Activated CD4-positive, alpha-beta memory T cell treated with anti-CD3 and anti-CD28 coated beads for 36 hours (primary cell): ENCODE measurements around the gene TRPV4. TPM values are rescaled to one million over a fixed set of nuclear protein-coding genes. Genes with fewer than 3 reads are reported as not detected.
"Not testable (repeated sequence)": the region's sequence is repeated elsewhere in the genome, so short reads cannot be mapped to it uniquely, and the experiment has no call there.

Experiments used
- CTCF ChIA-PET: fragments of 350-600 bp; sonication (Branson Sonifier 250); formaldehyde crosslinking; loops from one replicate; lab custom pipeline; 2021; ENCODE audit warnings: antibody characterized with exemption, inconsistent platforms; lab: Charles Lee
- POLR2A ChIA-PET: fragments of 350-600 bp; sonication (Branson Sonifier 250); formaldehyde crosslinking; loops from one replicate; lab custom pipeline; 2021; ENCODE audit warnings: antibody characterized with exemption; lab: Charles Lee
- DNase-seq: peaks from one replicate; pipeline ENCODE4 v3.0.0-alpha.2; 2020
- H3K27ac Mint-ChIP-seq: one replicate; pipeline ENCODE4 v1.8.0; 2021; ENCODE audit warnings: mixed read lengths
- H3K27me3 Mint-ChIP-seq: one replicate; pipeline ENCODE4 v1.8.0; 2021; ENCODE audit warnings: mixed read lengths
- H3K36me3 Mint-ChIP-seq: one replicate; pipeline ENCODE4 v1.8.0; 2021; ENCODE audit warnings: mixed read lengths
- H3K4me1 Mint-ChIP-seq: one replicate; pipeline ENCODE4 v1.8.0; 2021; ENCODE audit warnings: low read depth, mixed read lengths
- H3K4me3 Mint-ChIP-seq: one replicate; pipeline ENCODE4 v1.8.0; 2021; ENCODE audit warnings: mild to moderate bottlenecking, mixed read lengths
- H3K9me3 Mint-ChIP-seq: one replicate; pipeline ENCODE4 v1.8.0; 2021; ENCODE audit warnings: mixed read lengths
- intact Hi-C: fragments of 100-400 bp; cut with micrococcal nuclease; formaldehyde crosslinking; loops from one replicate; pipeline ENCODE4 v1.15.1; 2023
- total RNA-seq, 2 experiments: library from RNA; stranded (reverse); gene quantifications; one replicate each; pipeline ENCODE4 v1.2.3, GENCODE V29; 2021

TRPV4 gene
- total RNA-seq, 2 experiments from 2014 or later: not detected

- ChIA-PET POLR2A (no interaction called here), CTCF (interaction anchor here (1.0 to 9.5 kb wide), 5 partner anchors 10 to 72 kb away, joined by 3 to 83 read pairs (median 24); no protein-coding TSS in a partner anchor)
- intact Hi-C loops: no loop called here
- Mint-ChIP-seq H3K36me3 (peaks cover 3% of the 10 kb centered on the region), H3K27me3 (no peaks in the 10 kb centered on the region), H3K4me1 (no peaks in the 10 kb centered on the region), H3K9me3 (no peaks in the 10 kb centered on the region), H3K27ac (no peak overlapping the region), H3K4me3 (no peak overlapping the region)
- DNase-seq: no peak
These were observed 22.2 kb upstream of the TRPV4 start for GRCh38 chr12:109855377-109855776.

- H3K27ac Mint-ChIP-seq, POLR2A ChIA-PET, intact Hi-C loops, H3K4me3 Mint-ChIP-seq, H3K9me3 Mint-ChIP-seq, H3K36me3 Mint-ChIP-seq, H3K4me1 Mint-ChIP-seq, DNase-seq, CTCF ChIA-PET, H3K27me3 Mint-ChIP-seq: not testable (repeated sequence)
These were observed 17.3 kb upstream of the TRPV4 start for GRCh38 chr12:109850518-109850917.

GRCh38 chr12:109847142-109847735 is 14.0 kb upstream of the TRPV4 start:
- ChIA-PET POLR2A (no interaction called here), CTCF (interaction anchor here (0.6 to 7.7 kb wide), 6 partner anchors 10 to 453 kb away, joined by 3 to 92 read pairs (median 8); no protein-coding TSS in a partner anchor)
- no peak overlapping the region for H3K4me3 Mint-ChIP-seq
- peaks cover 3% of the 10 kb centered on the region for H3K36me3 Mint-ChIP-seq
- H3K4me1 Mint-ChIP-seq: peaks cover 4% of the 10 kb centered on the region
- no peaks in the 10 kb centered on the region for H3K9me3 Mint-ChIP-seq
- no peak for DNase-seq
- intact Hi-C loops: no loop called here
- no peak overlapping the region for H3K27ac Mint-ChIP-seq
- H3K27me3 Mint-ChIP-seq: no peaks in the 10 kb centered on the region

- peaks cover 4% of the 10 kb centered on the region for H3K4me1 Mint-ChIP-seq
- peak overlapping the region; percentile 31 for H3K4me3 Mint-ChIP-seq
- ChIA-PET CTCF (interaction anchor here (0.6 to 7.7 kb wide), 61 partner anchors 10 to 957 kb away, joined by 3 to 92 read pairs (median 4); partner anchors contain the start of genes ANKRD13A, GPN3, MMAB and MVK), POLR2A (interaction anchor here (0.6 kb wide), 1 partner anchor 39 kb away, joined by 3 read pairs; no protein-coding TSS in a partner anchor)
- H3K36me3 Mint-ChIP-seq: no peaks in the 10 kb centered on the region
- H3K9me3 Mint-ChIP-seq: no peaks in the 10 kb centered on the region
- no peak overlapping the region for H3K27ac Mint-ChIP-seq
- intact Hi-C loops: loop anchor here (1.0 kb wide), 1 partner anchor 41 kb away; no protein-coding TSS in a partner anchor
- no peaks in the 10 kb centered on the region for H3K27me3 Mint-ChIP-seq
- no peak for DNase-seq
These were observed 12.6 kb upstream of the TRPV4 start for GRCh38 chr12:109845824-109846205.

GRCh38 chr12:109844983-109845823 is 12.0 kb upstream of the TRPV4 start:
- no peak overlapping the region for H3K27ac Mint-ChIP-seq
- H3K4me1 Mint-ChIP-seq: peaks cover 4% of the 10 kb centered on the region
- peak; percentile 93 for DNase-seq
- H3K9me3 Mint-ChIP-seq: no peaks in the 10 kb centered on the region
- ChIA-PET CTCF (interaction anchor here (0.6 to 7.7 kb wide), 65 partner anchors 9 to 956 kb away, joined by 3 to 92 read pairs (median 4); partner anchors contain the start of genes ANKRD13A, GPN3, MMAB and MVK), POLR2A (interaction anchor here (0.6 kb wide), 1 partner anchor 38 kb away, joined by 3 read pairs; no protein-coding TSS in a partner anchor)
- H3K4me3 Mint-ChIP-seq: peak overlapping the region; percentile 31
- H3K27me3 Mint-ChIP-seq: no peaks in the 10 kb centered on the region
- no peaks in the 10 kb centered on the region for H3K36me3 Mint-ChIP-seq
- intact Hi-C loops: loop anchor here (1.0 kb wide), 1 partner anchor 40 kb away; no protein-coding TSS in a partner anchor

GRCh38 chr12:109844091-109844490 is 10.9 kb upstream of the TRPV4 start:
- Mint-ChIP-seq H3K9me3 (no peaks in the 10 kb centered on the region), H3K27me3 (no peaks in the 10 kb centered on the region), H3K4me3 (no peak overlapping the region), H3K36me3 (no peaks in the 10 kb centered on the region), H3K4me1 (peaks cover 4% of the 10 kb centered on the region), H3K27ac (no peak overlapping the region)
- ChIA-PET CTCF (interaction anchor here (0.6 to 7.7 kb wide), 3 partner anchors 13 to 247 kb away, joined by 3 to 92 read pairs (median 83); no protein-coding TSS in a partner anchor), POLR2A (no interaction called here)
- intact Hi-C loops: no loop called here
- DNase-seq: no peak

GRCh38 chr12:109842021-109842420 is 8.8 kb upstream of the TRPV4 start:
- ChIA-PET POLR2A (no interaction called here), CTCF (interaction anchor here (7.2 to 7.7 kb wide), 2 partner anchors 15 to 36 kb away, joined by 83 to 92 read pairs; no protein-coding TSS in a partner anchor)
- no peaks in the 10 kb centered on the region for H3K27me3 Mint-ChIP-seq
- H3K4me3 Mint-ChIP-seq: no peak overlapping the region
- no peaks in the 10 kb centered on the region for H3K36me3 Mint-ChIP-seq
- no peak overlapping the region for H3K27ac Mint-ChIP-seq
- H3K4me1 Mint-ChIP-seq: peaks cover 4% of the 10 kb centered on the region
- DNase-seq: no peak
- intact Hi-C loops: no loop called here
- H3K9me3 Mint-ChIP-seq: no peaks in the 10 kb centered on the region

- ChIA-PET CTCF (interaction anchor here (7.2 to 7.7 kb wide), 2 partner anchors 16 to 35 kb away, joined by 83 to 92 read pairs; no protein-coding TSS in a partner anchor), POLR2A (no interaction called here)
- no peaks in the 10 kb centered on the region for H3K9me3 Mint-ChIP-seq
- no peaks in the 10 kb centered on the region for H3K36me3 Mint-ChIP-seq
- peaks cover 4% of the 10 kb centered on the region for H3K4me1 Mint-ChIP-seq
- H3K27ac Mint-ChIP-seq: no peak overlapping the region
- intact Hi-C loops: no loop called here
- H3K4me3 Mint-ChIP-seq: no peak overlapping the region
- H3K27me3 Mint-ChIP-seq: no peaks in the 10 kb centered on the region
- no peak for DNase-seq
These were observed 8.2 kb upstream of the TRPV4 start for GRCh38 chr12:109841356-109841755.

GRCh38 chr12:109840305-109841074 is 7.3 kb upstream of the TRPV4 start:
- POLR2A ChIA-PET: no interaction called here

GRCh38 chr12:109839444-109839843 is 6.2 kb upstream of the TRPV4 start:
- Mint-ChIP-seq H3K9me3 (no peaks in the 10 kb centered on the region), H3K4me1 (no peaks in the 10 kb centered on the region), H3K27me3 (peaks cover 4% of the 10 kb centered on the region), H3K27ac (no peak overlapping the region), H3K4me3 (no peak overlapping the region), H3K36me3 (no peaks in the 10 kb centered on the region)
- intact Hi-C loops: no loop called here
- CTCF ChIA-PET: interaction anchor here (0.6 to 1.5 kb wide), 2 partner anchors 20 to 34 kb away, joined by 3 to 10 read pairs; no protein-coding TSS in a partner anchor
- POLR2A ChIA-PET: no interaction called here
- DNase-seq: no peak

More at GRCh38 chr12:109840305-109841074, 7.3 kb upstream of the TRPV4 start:
- intact Hi-C loops: no loop called here
- Mint-ChIP-seq H3K4me3 (no peak overlapping the region), H3K9me3 (no peaks in the 10 kb centered on the region), H3K27ac (no peak overlapping the region), H3K4me1 (peaks cover 1% of the 10 kb centered on the region), H3K27me3 (no peaks in the 10 kb centered on the region), H3K36me3 (no peaks in the 10 kb centered on the region)
- CTCF ChIA-PET: interaction anchor here (0.6 to 7.7 kb wide), 3 partner anchors 17 to 412 kb away, joined by 3 to 92 read pairs (median 83); no protein-coding TSS in a partner anchor
- DNase-seq: no peak

- H3K27ac Mint-ChIP-seq: no peak overlapping the region
- H3K36me3 Mint-ChIP-seq: no peaks in the 10 kb centered on the region
- ChIA-PET POLR2A (no interaction called here), CTCF (interaction anchor here (0.7 to 2.8 kb wide), 2 partner anchors 8 to 33 kb away, joined by 3 to 20 read pairs; no protein-coding TSS in a partner anchor)
- H3K4me1 Mint-ChIP-seq: peaks cover 4% of the 10 kb centered on the region
- intact Hi-C loops: no loop called here
- H3K4me3 Mint-ChIP-seq: no peak overlapping the region
- no peak for DNase-seq
- no peaks in the 10 kb centered on the region for H3K9me3 Mint-ChIP-seq
- peaks cover 12% of the 10 kb centered on the region for H3K27me3 Mint-ChIP-seq
These were observed 3.7 kb upstream of the TRPV4 start for GRCh38 chr12:109836916-109837315.
